K562 (cell line): ENCODE data around the gene MCM5. TPM values are rescaled to one million over a fixed set of nuclear protein-coding genes. Genes with fewer than 3 reads are reported as not detected.
A peak's percentile ranks its signal among the peaks of the same experiment; 100 is the strongest.

Experiments
- AFF1 ChIP-seq, 2 experiments: fragments of 450-650 bp; IDR thresholded peaks; 2 replicates each; pipeline ENCODE4 v1.6.1; 2018; ENCODE audit warnings: mild to moderate bottlenecking in 2 of 2, low read depth in 1 of 2; ENCODE audit not compliant: partially characterized antibody in 2 of 2
- ATF3 ChIP-seq, 2 experiments: fragments of 450-650 bp in 1 of 2; sonication (generic) in 1 of 2; formaldehyde crosslinking in 1 of 2; IDR thresholded peaks in 1 of 2; conservative IDR thresholded peaks in 1 of 2; 2 replicates each; pipeline versions ENCODE4 v1.6.1 to v1.8.1; 2016 to 2023; ENCODE audit warnings: mild to moderate bottlenecking in 2 of 2, moderate library complexity in 2 of 2, inconsistent platforms in 1 of 2, missing genetic modification reagents in 1 of 2
- BRD9 ChIP-seq: fragments of 450-650 bp; IDR thresholded peaks from 2 replicates; pipeline ENCODE4 v1.6.1; 2018; ENCODE audit warnings: low read depth; ENCODE audit not compliant: partially characterized antibody
- CREM ChIP-seq: IDR thresholded peaks from 2 replicates; pipeline ENCODE4 v1.6.1; 2014; ENCODE audit warnings: antibody characterized with exemption, low read depth
- DACH1 ChIP-seq: fragments of 450-650 bp; IDR thresholded peaks from 2 replicates; pipeline ENCODE4 v1.6.1; 2018; ENCODE audit not compliant: partially characterized antibody
- ETV6 ChIP-seq, 3 experiments: fragments of 150-350 bp in 1 of 3; sonication (generic) in 1 of 3; formaldehyde crosslinking in 1 of 3; IDR thresholded peaks; 2 replicates each; pipeline versions ENCODE4 v1.6.1 to v1.8.0; 2014 to 2022; ENCODE audit warnings: borderline replicate concordance in 2 of 3, low read depth in 2 of 3, antibody characterized with exemption in 1 of 3, low read length in 1 of 3, mild to moderate bottlenecking in 1 of 3, missing genetic modification reagents in 1 of 3
- HLTF ChIP-seq: fragments of 450-650 bp; IDR thresholded peaks from 2 replicates; pipeline ENCODE4 v1.6.1; 2016
- JUN ChIP-seq, 2 experiments: sonication (generic) in 1 of 2; formaldehyde crosslinking in 1 of 2; IDR thresholded peaks; 2 replicates each; pipeline versions ENCODE4 v1.6.1 to v1.8.0; 2012 to 2022; ENCODE audit warnings: borderline replicate concordance in 2 of 2, mild to moderate bottlenecking in 2 of 2, improper control_type of control experiment in 1 of 2, low read depth in 1 of 2, low read length in 1 of 2, missing genetic modification reagents in 1 of 2
- KLF13 ChIP-seq: fragments of 450-650 bp; IDR thresholded peaks from 2 replicates; pipeline ENCODE4 v1.6.1; 2016; ENCODE audit warnings: missing genetic modification characterization, low read depth, mild to moderate bottlenecking, missing compliant biosample characterization, moderate library complexity, borderline replicate concordance
- NBN ChIP-seq: fragments of 450-650 bp; IDR thresholded peaks from 2 replicates; pipeline ENCODE4 v1.6.1; 2016; ENCODE audit warnings: low read depth, mild to moderate bottlenecking
- NFATC3 ChIP-seq: fragments of 450-650 bp; IDR thresholded peaks from 2 replicates; pipeline ENCODE4 v1.6.1; 2017; ENCODE audit warnings: mild to moderate bottlenecking
- RBBP5 ChIP-seq: fragments of 200-600 bp; sonication (generic); IDR thresholded peaks from 2 replicates; pipeline ENCODE4 v1.6.1; 2012; ENCODE audit warnings: borderline replicate concordance, mild to moderate bottlenecking, low read length, control low read depth, inconsistent platforms; ENCODE audit not compliant: insufficient read depth, poor library complexity, severe bottlenecking
- SIN3A ChIP-seq, 2 experiments: fragments of 150-350 bp in 1 of 2; IDR thresholded peaks; 2 replicates each; pipeline ENCODE4 v1.6.1; 2011 to 2016; ENCODE audit warnings: borderline replicate concordance in 2 of 2, low read depth in 2 of 2, low read length in 2 of 2, mild to moderate bottlenecking in 2 of 2, moderate library complexity in 2 of 2; ENCODE audit not compliant: control insufficient read depth in 1 of 2
- TBL1XR1 ChIP-seq, 2 experiments: IDR thresholded peaks; 2 replicates each; pipeline ENCODE4 v1.6.1; 2012; ENCODE audit warnings: improper control_type of control experiment in 2 of 2, low read length in 2 of 2, mild to moderate bottlenecking in 1 of 2
- polyA plus RNA-seq, 8 experiments: library from polyadenylated mRNA; depleted of rRNA in 4 of 8; stranded (reverse) in 5 of 8; unstranded in 3 of 8; fragments of >200 nt; fragmentation: Nextera tagmentation in 2 of 8; fragmentation: Illumina TruSeq in 1 of 8; extraction: Ambion mirVana in 2 of 8; extraction: Trizol in 1 of 8; gene quantifications; 2 replicates each; pipeline versions ENCODE4 v1.2.1 to v1.2.3, GENCODE V29; 2011 to 2014; ENCODE audit warnings: inconsistent platforms in 1 of 8, missing spikeins in 1 of 8
- total RNA-seq, 7 experiments: library from RNA; depleted of rRNA in 6 of 7; stranded (reverse); fragments of >200 nt in 6 of 7; fragmentation: Illumina TruSeq in 2 of 7; extraction: Trizol in 2 of 7; gene quantifications; 2 replicates each; pipeline versions ENCODE4 v1.2.1 to v1.2.3, GENCODE V29; 2011 to 2021; ENCODE audit warnings: low replicate concordance in 1 of 7
- TF ChIP-seq, protein P1 (sequence below): IDR thresholded peaks from 2 replicates; pipeline ENCODE4 v1.6.1; 2014; ENCODE audit warnings: antibody characterized with exemption
- TF ChIP-seq, protein P2 (sequence below): fragments of 450-650 bp; conservative IDR thresholded peaks from 2 replicates; pipeline ENCODE4 v1.6.1; 2016; ENCODE audit warnings: missing genetic modification characterization, low read depth, mild to moderate bottlenecking, control low read depth, missing compliant biosample characterization

MCM5 gene
- total and polyA plus RNA-seq, 9 of the 15 experiments (the other 6 are each of a cell fraction or from before 2014, with no cell fraction given), result 5.6 to 180 (median 66.1) TPM

DNA sequence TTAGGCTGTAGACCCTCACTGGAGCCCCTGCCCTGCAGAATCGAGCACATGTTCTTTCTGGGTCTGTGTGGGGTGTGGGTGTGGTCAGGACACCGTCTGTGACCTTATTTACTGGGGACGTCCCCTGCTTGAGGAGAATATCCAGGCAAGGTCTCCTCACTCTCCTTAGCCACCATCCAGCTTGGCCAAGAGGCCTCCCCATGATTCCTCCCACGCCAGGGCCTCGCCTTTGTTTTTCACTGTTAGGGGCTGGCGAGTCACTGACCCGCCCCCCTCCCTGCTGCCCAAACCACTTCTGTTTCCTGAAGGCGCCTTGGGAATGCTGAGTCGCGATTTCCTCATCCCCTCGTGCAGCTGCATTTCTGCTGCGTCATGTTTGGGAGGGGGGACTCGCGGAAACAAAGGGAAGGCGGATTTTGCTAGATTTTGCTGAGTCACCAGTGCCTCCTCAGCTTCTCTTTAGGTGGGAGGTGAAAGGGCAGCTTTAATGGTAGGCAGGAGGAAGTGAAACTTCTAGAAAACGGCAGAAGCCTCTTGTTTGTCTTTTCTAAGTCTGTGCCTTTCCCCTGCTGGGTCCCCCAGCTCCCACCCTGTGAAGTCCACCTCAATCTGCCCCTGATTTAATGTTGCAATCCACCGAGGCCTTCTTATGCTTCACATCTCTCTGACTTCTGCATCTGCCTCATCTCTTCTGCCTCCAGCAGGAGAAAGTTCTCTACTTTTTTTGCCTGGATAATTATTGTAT is 23.0 kb upstream of the MCM5 start (continued):
- TF ChIP-seq AFF1 (IDR thresholded peaks at IDR 0.05; ENCODE audit: low read depth in 1 of 2, partially characterized antibody in 2 of 2) (peak in 1 of 2 experiments; percentile 86), ATF3 (IDR thresholded peaks at IDR 0.05) (peak; percentile 97), ATF3 (CRISPR knock-in tag; conservative IDR thresholded peaks at IDR 0.05) (no peak; the same call in 1 of the 2 replicates), CREM (peak; percentile 59), JUN (IDR thresholded peaks at IDR 0.05; ENCODE audit: borderline replicate concordance, low read depth, low read length) (peak; percentile 76), JUN (CRISPR knock-in tag; IDR thresholded peaks at IDR 0.05; ENCODE audit: borderline replicate concordance) (no peak), BRD9 (peak; percentile 51), RBBP5 (no peak), DACH1 (peak; percentile 67), ETV6 (IDR thresholded peaks at IDR 0.05; ENCODE audit: borderline replicate concordance in 1 of 2, low read depth in 2 of 2, low read length in 1 of 2) (peak; percentile 17 to 65; a peak in 1 of 4 replicates), ETV6 (CRISPR knock-in tag; IDR thresholded peaks at IDR 0.05; ENCODE audit: borderline replicate concordance) (no peak), HLTF (no peak), NFATC3 (0 out of 2 replicates have a peak, but pooled peaks have one; percentile 38), KLF13 (tag) (peak; percentile 82), SIN3A (IDR thresholded peaks at IDR 0.05; ENCODE audit: borderline replicate concordance in 2 of 2, control insufficient read depth in 1 of 2, low read depth in 2 of 2, low read length in 2 of 2) (peak; percentile 55 to 83; a peak in 2 of 4 replicates), TBL1XR1 (IDR thresholded peaks at IDR 0.05; ENCODE audit: low read length in 2 of 2) (peak in 1 of 2 experiments; percentile 82; a peak in 2 of 4 replicates), NBN (peak; percentile 90)
- TF ChIP-seq, protein P1, sequence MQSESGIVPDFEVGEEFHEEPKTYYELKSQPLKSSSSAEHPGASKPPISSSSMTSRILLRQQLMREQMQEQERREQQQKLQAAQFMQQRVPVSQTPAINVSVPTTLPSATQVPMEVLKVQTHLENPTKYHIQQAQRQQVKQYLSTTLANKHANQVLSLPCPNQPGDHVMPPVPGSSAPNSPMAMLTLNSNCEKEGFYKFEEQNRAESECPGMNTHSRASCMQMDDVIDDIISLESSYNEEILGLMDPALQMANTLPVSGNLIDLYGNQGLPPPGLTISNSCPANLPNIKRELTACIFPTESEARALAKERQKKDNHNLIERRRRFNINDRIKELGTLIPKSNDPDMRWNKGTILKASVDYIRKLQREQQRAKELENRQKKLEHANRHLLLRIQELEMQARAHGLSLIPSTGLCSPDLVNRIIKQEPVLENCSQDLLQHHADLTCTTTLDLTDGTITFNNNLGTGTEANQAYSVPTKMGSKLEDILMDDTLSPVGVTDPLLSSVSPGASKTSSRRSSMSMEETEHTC, result peak; percentile 82
- TF ChIP-seq, protein P2, sequence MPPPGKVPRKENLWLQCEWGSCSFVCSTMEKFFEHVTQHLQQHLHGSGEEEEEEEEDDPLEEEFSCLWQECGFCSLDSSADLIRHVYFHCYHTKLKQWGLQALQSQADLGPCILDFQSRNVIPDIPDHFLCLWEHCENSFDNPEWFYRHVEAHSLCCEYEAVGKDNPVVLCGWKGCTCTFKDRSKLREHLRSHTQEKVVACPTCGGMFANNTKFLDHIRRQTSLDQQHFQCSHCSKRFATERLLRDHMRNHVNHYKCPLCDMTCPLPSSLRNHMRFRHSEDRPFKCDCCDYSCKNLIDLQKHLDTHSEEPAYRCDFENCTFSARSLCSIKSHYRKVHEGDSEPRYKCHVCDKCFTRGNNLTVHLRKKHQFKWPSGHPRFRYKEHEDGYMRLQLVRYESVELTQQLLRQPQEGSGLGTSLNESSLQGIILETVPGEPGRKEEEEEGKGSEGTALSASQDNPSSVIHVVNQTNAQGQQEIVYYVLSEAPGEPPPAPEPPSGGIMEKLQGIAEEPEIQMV (tag), result no peak; the same call in 1 of the 2 replicates
